ENCODE data around the gene PRDM16. TPM values are rescaled to one million over a fixed set of nuclear protein-coding genes. Genes with fewer than 3 reads are reported as not detected.

Gene PRDM16
- total and polyA plus RNA-seq, 2 experiments from 2014 or later, result 0.14 to 0.16 TPM

DNA sequence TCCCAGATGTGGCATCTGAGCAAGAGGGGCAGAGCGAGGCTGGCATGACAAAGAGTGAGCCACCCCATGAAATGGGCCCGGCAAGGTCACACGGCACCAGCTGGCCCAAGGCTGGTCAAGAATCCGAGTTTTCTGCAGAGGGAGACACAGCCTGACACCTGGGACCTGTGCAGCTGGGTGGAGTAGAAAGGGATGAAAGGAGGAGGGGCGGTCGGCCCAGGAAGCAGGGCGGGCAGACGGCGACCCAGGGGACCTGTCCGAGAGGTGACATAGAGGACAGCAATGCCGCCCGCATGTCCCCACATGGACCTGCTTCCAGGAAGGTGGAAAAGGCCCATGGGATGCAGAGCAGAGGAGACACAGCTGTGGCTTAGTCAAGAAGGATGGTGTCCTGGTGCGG lies 137.7 kb downstream of the PRDM16 start (continued):
- TF ChIP-seq, protein P1, sequence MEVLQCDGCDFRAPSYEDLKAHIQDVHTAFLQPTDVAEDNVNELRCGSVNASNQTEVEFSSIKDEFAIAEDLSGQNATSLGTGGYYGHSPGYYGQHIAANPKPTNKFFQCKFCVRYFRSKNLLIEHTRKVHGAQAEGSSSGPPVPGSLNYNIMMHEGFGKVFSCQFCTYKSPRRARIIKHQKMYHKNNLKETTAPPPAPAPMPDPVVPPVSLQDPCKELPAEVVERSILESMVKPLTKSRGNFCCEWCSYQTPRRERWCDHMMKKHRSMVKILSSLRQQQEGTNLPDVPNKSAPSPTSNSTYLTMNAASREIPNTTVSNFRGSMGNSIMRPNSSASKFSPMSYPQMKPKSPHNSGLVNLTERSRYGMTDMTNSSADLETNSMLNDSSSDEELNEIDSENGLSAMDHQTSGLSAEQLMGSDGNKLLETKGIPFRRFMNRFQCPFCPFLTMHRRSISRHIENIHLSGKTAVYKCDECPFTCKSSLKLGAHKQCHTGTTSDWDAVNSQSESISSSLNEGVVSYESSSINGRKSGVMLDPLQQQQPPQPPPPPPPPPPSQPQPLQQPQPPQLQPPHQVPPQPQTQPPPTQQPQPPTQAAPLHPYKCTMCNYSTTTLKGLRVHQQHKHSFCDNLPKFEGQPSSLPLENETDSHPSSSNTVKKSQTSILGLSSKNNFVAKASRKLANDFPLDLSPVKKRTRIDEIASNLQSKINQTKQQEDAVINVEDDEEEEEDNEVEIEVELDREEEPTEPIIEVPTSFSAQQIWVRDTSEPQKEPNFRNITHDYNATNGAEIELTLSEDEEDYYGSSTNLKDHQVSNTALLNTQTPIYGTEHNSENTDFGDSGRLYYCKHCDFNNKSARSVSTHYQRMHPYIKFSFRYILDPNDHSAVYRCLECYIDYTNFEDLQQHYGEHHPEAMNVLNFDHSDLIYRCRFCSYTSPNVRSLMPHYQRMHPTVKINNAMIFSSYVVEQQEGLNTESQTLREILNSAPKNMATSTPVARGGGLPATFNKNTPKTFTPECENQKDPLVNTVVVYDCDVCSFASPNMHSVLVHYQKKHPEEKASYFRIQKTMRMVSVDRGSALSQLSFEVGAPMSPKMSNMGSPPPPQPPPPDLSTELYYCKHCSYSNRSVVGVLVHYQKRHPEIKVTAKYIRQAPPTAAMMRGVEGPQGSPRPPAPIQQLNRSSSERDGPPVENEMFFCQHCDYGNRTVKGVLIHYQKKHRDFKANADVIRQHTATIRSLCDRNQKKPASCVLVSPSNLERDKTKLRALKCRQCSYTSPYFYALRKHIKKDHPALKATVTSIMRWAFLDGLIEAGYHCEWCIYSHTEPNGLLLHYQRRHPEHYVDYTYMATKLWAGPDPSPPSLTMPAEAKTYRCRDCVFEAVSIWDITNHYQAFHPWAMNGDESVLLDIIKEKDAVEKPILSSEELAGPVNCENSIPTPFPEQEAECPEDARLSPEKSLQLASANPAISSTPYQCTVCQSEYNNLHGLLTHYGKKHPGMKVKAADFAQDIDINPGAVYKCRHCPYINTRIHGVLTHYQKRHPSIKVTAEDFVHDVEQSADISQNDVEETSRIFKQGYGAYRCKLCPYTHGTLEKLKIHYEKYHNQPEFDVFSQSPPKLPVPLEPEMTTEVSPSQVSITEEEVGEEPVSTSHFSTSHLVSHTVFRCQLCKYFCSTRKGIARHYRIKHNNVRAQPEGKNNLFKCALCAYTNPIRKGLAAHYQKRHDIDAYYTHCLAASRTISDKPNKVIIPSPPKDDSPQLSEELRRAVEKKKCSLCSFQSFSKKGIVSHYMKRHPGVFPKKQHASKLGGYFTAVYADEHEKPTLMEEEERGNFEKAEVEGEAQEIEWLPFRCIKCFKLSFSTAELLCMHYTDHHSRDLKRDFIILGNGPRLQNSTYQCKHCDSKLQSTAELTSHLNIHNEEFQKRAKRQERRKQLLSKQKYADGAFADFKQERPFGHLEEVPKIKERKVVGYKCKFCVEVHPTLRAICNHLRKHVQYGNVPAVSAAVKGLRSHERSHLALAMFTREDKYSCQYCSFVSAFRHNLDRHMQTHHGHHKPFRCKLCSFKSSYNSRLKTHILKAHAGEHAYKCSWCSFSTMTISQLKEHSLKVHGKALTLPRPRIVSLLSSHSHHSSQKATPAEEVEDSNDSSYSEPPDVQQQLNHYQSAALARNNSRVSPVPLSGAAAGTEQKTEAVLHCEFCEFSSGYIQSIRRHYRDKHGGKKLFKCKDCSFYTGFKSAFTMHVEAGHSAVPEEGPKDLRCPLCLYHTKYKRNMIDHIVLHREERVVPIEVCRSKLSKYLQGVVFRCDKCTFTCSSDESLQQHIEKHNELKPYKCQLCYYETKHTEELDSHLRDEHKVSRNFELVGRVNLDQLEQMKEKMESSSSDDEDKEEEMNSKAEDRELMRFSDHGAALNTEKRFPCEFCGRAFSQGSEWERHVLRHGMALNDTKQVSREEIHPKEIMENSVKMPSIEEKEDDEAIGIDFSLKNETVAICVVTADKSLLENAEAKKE (CRISPR knock-in tag; IDR thresholded peaks at IDR 0.05), result no peak
- TF ChIP-seq JUNB (IDR thresholded peaks at IDR 0.05; ENCODE audit: unreplicated experiment), result no peak
- TF ChIP-seq STAT1 (IDR thresholded peaks at IDR 0.05; ENCODE audit: unreplicated experiment), result no peak
- TF ChIP-seq ZNF114 (CRISPR knock-in tag; IDR thresholded peaks at IDR 0.05), result no peak
- TF ChIP-seq EZH2 (IDR thresholded peaks at IDR 0.05; ENCODE audit: low read depth, unreplicated experiment), result no peak
- TF ChIP-seq POLR2AphosphoS5 (IDR thresholded peaks at IDR 0.05; ENCODE audit: low read depth), result no peak
- TF ChIP-seq, protein P2, sequence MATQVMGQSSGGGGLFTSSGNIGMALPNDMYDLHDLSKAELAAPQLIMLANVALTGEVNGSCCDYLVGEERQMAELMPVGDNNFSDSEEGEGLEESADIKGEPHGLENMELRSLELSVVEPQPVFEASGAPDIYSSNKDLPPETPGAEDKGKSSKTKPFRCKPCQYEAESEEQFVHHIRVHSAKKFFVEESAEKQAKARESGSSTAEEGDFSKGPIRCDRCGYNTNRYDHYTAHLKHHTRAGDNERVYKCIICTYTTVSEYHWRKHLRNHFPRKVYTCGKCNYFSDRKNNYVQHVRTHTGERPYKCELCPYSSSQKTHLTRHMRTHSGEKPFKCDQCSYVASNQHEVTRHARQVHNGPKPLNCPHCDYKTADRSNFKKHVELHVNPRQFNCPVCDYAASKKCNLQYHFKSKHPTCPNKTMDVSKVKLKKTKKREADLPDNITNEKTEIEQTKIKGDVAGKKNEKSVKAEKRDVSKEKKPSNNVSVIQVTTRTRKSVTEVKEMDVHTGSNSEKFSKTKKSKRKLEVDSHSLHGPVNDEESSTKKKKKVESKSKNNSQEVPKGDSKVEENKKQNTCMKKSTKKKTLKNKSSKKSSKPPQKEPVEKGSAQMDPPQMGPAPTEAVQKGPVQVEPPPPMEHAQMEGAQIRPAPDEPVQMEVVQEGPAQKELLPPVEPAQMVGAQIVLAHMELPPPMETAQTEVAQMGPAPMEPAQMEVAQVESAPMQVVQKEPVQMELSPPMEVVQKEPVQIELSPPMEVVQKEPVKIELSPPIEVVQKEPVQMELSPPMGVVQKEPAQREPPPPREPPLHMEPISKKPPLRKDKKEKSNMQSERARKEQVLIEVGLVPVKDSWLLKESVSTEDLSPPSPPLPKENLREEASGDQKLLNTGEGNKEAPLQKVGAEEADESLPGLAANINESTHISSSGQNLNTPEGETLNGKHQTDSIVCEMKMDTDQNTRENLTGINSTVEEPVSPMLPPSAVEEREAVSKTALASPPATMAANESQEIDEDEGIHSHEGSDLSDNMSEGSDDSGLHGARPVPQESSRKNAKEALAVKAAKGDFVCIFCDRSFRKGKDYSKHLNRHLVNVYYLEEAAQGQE (IDR thresholded peaks at IDR 0.05; ENCODE audit: unreplicated experiment), result no peak
- TF ChIP-seq ZNF331 (CRISPR knock-in tag; IDR thresholded peaks at IDR 0.05; ENCODE audit: low read depth), result no peak

Data from GM23338 (cell line).